IMR-90 (cell line): ENCODE measurements around the gene PDE4B. TPM values are rescaled to one million over a fixed set of nuclear protein-coding genes. Genes with fewer than 3 reads are reported as not detected.

Experiments used
- ATAC-seq: fragments of 200-7000 bp; cut with Tn5 transposase; 2 replicates; pipeline ENCODE4 v1.9.1; 2020; ENCODE audit warnings: low read depth, mild to moderate bottlenecking, moderate library complexity
- BruUV-seq: library from RNA; stranded (reverse); fragments of 400-500 nt; replicated peaks from 2 replicates; lab custom pipeline; 2021; lab: Mats Ljungman, UMichigan
- CTCF ChIA-PET: fragments of 300-600 bp; formaldehyde crosslinking; extraction: SDS; loops from one replicate; lab custom pipeline; 2021; ENCODE audit warnings: antibody characterized with exemption; lab: Yijun Ruan, JAX
- POLR2A ChIA-PET: fragments of 300-600 bp; sonication (Branson Sonifier 250); formaldehyde crosslinking; loops from one replicate; lab custom pipeline; 2022; ENCODE audit warnings: antibody characterized with exemption; ENCODE audit not compliant: unreplicated experiment; lab: Charles Lee
- DNase-seq: peaks from one replicate; pipeline ENCODE4 v3.0.0; 2013
- H2AFZ ChIP-seq: replicated peaks from 2 replicates; pipeline ENCODE3; 2013; ENCODE audit warnings: low read length, mild to moderate bottlenecking; ENCODE audit not compliant: poor library complexity
- H2AK5ac ChIP-seq: 2 replicates; pipeline ENCODE4 v1.6.1; 2013; ENCODE audit warnings: low read depth, low read length, inconsistent platforms
- H2AK9ac ChIP-seq: replicated peaks from 2 replicates; pipeline ENCODE3; 2013; ENCODE audit warnings: mild to moderate bottlenecking, low read depth, low read length, moderate library complexity; ENCODE audit not compliant: poor library complexity
- H2BK120ac ChIP-seq: 2 replicates; pipeline ENCODE4 v1.6.1; 2013; ENCODE audit warnings: low read depth, low read length, inconsistent platforms
- H2BK15ac ChIP-seq: 3 replicates; pipeline ENCODE4 v1.6.1; 2013; ENCODE audit warnings: low read depth, low read length, inconsistent platforms
- H2BK20ac ChIP-seq: 2 replicates; pipeline ENCODE4 v1.6.1; 2013; ENCODE audit warnings: low read depth, mild to moderate bottlenecking, inconsistent platforms, low read length, moderate library complexity
- H2BK5ac ChIP-seq: 2 replicates; pipeline ENCODE4 v1.6.1; 2013; ENCODE audit warnings: mild to moderate bottlenecking, low read depth, low read length, inconsistent platforms; ENCODE audit not compliant: poor library complexity, severe bottlenecking
- H3K14ac ChIP-seq: replicated peaks from 2 replicates; pipeline ENCODE4 v1.6.1; 2013; ENCODE audit warnings: low read depth, low read length, inconsistent platforms
- H3K18ac ChIP-seq: 2 replicates; pipeline ENCODE4 v1.6.1; 2013; ENCODE audit warnings: low read depth, low read length, control low read depth
- H3K23ac ChIP-seq: 2 replicates; pipeline ENCODE4 v1.6.1; 2013; ENCODE audit warnings: low read depth, low read length, inconsistent platforms
- H3K27ac ChIP-seq: 2 replicates; pipeline ENCODE4 v1.5.1; 2013; ENCODE audit warnings: mild to moderate bottlenecking, control low read depth, low read length; ENCODE audit not compliant: insufficient read depth
- H3K27me3 ChIP-seq: 2 replicates; pipeline ENCODE4 v1.6.1; 2013; ENCODE audit warnings: low read length; ENCODE audit not compliant: control insufficient read depth, insufficient read depth
- H3K36me3 ChIP-seq: 2 replicates; pipeline ENCODE4 v1.6.1; 2013; ENCODE audit warnings: low read length, mixed read lengths; ENCODE audit not compliant: control insufficient read depth, insufficient read depth
- H3K4ac ChIP-seq: 2 replicates; pipeline ENCODE4 v1.6.1; 2013; ENCODE audit warnings: low read depth, low read length, inconsistent platforms
- H3K4me1 ChIP-seq: 2 replicates; pipeline ENCODE4 v1.6.1; 2013; ENCODE audit warnings: low read length, mixed read lengths; ENCODE audit not compliant: control insufficient read depth, insufficient read depth
- H3K4me2 ChIP-seq: 2 replicates; pipeline ENCODE4 v1.6.1; 2013; ENCODE audit warnings: low read depth, mild to moderate bottlenecking, control low read depth, low read length, moderate library complexity
- H3K4me3 ChIP-seq: 2 replicates; pipeline ENCODE4 v1.5.1; 2013; ENCODE audit warnings: low read depth, mild to moderate bottlenecking, control low read depth, low read length, moderate library complexity; ENCODE audit not compliant: insufficient read depth
- H3K56ac ChIP-seq: 2 replicates; pipeline ENCODE4 v1.6.1; 2013; ENCODE audit warnings: low read length, inconsistent platforms; ENCODE audit not compliant: insufficient read depth; ENCODE audit errors: extremely low read depth
- H3K79me1 ChIP-seq, 2 experiments: 2 replicates each; pipeline ENCODE4 v1.6.1; 2013; ENCODE audit warnings: low read length in 2 of 2, inconsistent platforms in 1 of 2, low read depth in 1 of 2
- H3K9ac ChIP-seq: 2 replicates; pipeline ENCODE4 v1.6.1; 2013; ENCODE audit warnings: low read depth, low read length, control low read depth
- H3K9me1 ChIP-seq: 2 replicates; pipeline ENCODE4 v1.6.1; 2013; ENCODE audit warnings: low read length, inconsistent platforms; ENCODE audit not compliant: insufficient read depth
- H3K9me3 ChIP-seq: 2 replicates; pipeline ENCODE4 v1.6.1; 2013; ENCODE audit warnings: low read length; ENCODE audit not compliant: control insufficient read depth, insufficient read depth
- H4K20me1 ChIP-seq: 2 replicates; pipeline ENCODE4 v1.6.1; 2013; ENCODE audit warnings: low read length, inconsistent platforms; ENCODE audit not compliant: insufficient read depth
- H4K5ac ChIP-seq: 2 replicates; pipeline ENCODE4 v1.6.1; 2013; ENCODE audit warnings: mild to moderate bottlenecking, low read depth, low read length, control low read depth
- H4K8ac ChIP-seq, 2 experiments: 2 replicates each; pipeline ENCODE4 v1.6.1; 2013; ENCODE audit warnings: low read depth in 2 of 2, low read length in 2 of 2, control low read depth in 1 of 2, inconsistent platforms in 1 of 2
- H4K91ac ChIP-seq: 2 replicates; pipeline ENCODE4 v1.6.1; 2013; ENCODE audit warnings: low read depth, low read length, inconsistent platforms; ENCODE audit not compliant: insufficient read depth
- CEBPB ChIP-seq: IDR thresholded peaks from 2 replicates; pipeline ENCODE4 v1.6.1; 2012; ENCODE audit warnings: low read depth, low read length, improper control_type of control experiment
- MAZ ChIP-seq: IDR thresholded peaks from 2 replicates; pipeline ENCODE4 v1.6.1; 2012; ENCODE audit warnings: low read depth, mild to moderate bottlenecking, low read length, improper control_type of control experiment, moderate library complexity, borderline replicate concordance
- POLR2A ChIP-seq: IDR thresholded peaks from 2 replicates; pipeline ENCODE4 v1.6.1; 2012; ENCODE audit warnings: mild to moderate bottlenecking, low read depth, low read length
- dilution Hi-C: fragments of 300-500 bp; cut with HindIII; formaldehyde crosslinking; loops from one replicate; pipeline ENCODE4 v1.14.3; 2018; ENCODE audit warnings: low sequenced_read_pairs; ENCODE audit not compliant: unreplicated experiment
- in situ Hi-C: fragments of 300-500 bp; cut with MboI; formaldehyde crosslinking; loops from 3 replicates; pipeline ENCODE4 v1.14.3; 2019; ENCODE audit warnings: low sequenced_read_pairs, inconsistent platforms, mixed read lengths
- intact Hi-C: fragments of 100-400 bp; cut with micrococcal nuclease; formaldehyde crosslinking; loops from 2 replicates; pipeline ENCODE4 v1.10.0; 2022
- polyA plus RNA-seq, 3 experiments: library from polyadenylated mRNA; depleted of rRNA; stranded (reverse); fragments of >200 nt; gene quantifications; 2 replicates each; pipeline ENCODE4 v1.2.3, GENCODE V29; 2012; ENCODE audit warnings: low replicate concordance in 1 of 3
- total RNA-seq: library from RNA; depleted of rRNA; stranded (reverse); fragments of >200 nt; gene quantifications from 2 replicates; pipeline ENCODE4 v1.2.3, GENCODE V29; 2012
- TF ChIP-seq, protein P1 (sequence below): fragments of 150-350 bp; IDR thresholded peaks from 2 replicates; pipeline ENCODE4 v1.6.1; 2016; ENCODE audit warnings: low read depth, mild to moderate bottlenecking, low read length, moderate library complexity, borderline replicate concordance

The PDE4B gene
- total and polyA plus RNA-seq, 2 of the 4 experiments (the other 2 are of a cell fraction) = 5.8 to 21.3 TPM

DNA sequence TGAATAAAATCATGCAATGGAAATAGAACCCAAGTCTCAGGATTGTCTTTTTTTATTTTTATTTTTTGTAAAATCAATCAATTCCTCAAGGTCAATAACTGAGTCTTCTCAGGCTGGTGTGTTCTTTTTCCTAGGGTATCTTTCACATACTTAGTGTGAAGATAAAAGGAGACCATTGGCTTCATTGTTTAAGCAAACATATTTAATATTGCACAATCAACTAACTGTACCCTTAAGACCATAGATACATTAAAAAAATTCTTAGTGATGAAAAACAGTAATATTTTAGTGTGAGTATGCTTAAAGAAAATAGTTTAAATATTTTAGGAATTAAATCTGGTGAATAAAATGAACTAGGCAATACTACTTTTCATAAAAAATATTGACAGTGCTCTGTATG lies 31.4 kb downstream of the PDE4B start:
- no peak overlapping the region for H4K91ac ChIP-seq
- H2AFZ ChIP-seq = no peak overlapping the region
- no peak overlapping the region for H3K9ac ChIP-seq
- ChIA-PET CTCF (no interaction called here), POLR2A (no interaction called here)
- no peak overlapping the region for H4K8ac ChIP-seq
- no peak overlapping the region for H3K14ac ChIP-seq
- intact Hi-C loops (loop anchor here (10.0 kb wide), 1 partner anchor 621 kb away; no protein-coding TSS in a partner anchor), dilution Hi-C loops (no loop called here), in situ Hi-C loops (loop anchor here (25.0 kb wide), 1 partner anchor 1113 kb away; no protein-coding TSS in a partner anchor)
- ATAC-seq (no peak), DNase-seq (no peak)
- no peak overlapping the region for H3K23ac ChIP-seq
- no peak overlapping the region for H2BK15ac ChIP-seq
- no peak overlapping the region for H3K4me2 ChIP-seq
- no TSS peak for BruUV-seq
- H2AK9ac ChIP-seq = no peak overlapping the region
- H3K4me3 ChIP-seq = no peak overlapping the region
- no peaks in the 10 kb centered on the region for H4K20me1 ChIP-seq
- H3K27ac ChIP-seq = no peak overlapping the region
- no peak overlapping the region for H4K5ac ChIP-seq
- no peak overlapping the region for H2BK20ac ChIP-seq
- H2AK5ac ChIP-seq = no peak overlapping the region
- H3K36me3 ChIP-seq = no peaks in the 10 kb centered on the region
- TF ChIP-seq POLR2A (no peak), MAZ (no peak), CEBPB (peak; percentile 90)
- TF ChIP-seq, protein P1, sequence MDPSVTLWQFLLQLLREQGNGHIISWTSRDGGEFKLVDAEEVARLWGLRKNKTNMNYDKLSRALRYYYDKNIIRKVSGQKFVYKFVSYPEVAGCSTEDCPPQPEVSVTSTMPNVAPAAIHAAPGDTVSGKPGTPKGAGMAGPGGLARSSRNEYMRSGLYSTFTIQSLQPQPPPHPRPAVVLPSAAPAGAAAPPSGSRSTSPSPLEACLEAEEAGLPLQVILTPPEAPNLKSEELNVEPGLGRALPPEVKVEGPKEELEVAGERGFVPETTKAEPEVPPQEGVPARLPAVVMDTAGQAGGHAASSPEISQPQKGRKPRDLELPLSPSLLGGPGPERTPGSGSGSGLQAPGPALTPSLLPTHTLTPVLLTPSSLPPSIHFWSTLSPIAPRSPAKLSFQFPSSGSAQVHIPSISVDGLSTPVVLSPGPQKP = no peak
- H2BK120ac ChIP-seq = no peak overlapping the region
- H3K4ac ChIP-seq = no peak overlapping the region
- no peaks in the 10 kb centered on the region; a peak in 1 of 4 replicates for H3K79me1 ChIP-seq
- no peak overlapping the region for H3K56ac ChIP-seq
- H3K9me1 ChIP-seq = peaks cover 2% of the 10 kb centered on the region; the same call in 1 of the 2 replicates
- H3K18ac ChIP-seq = no peak overlapping the region
- no peaks in the 10 kb centered on the region for H3K27me3 ChIP-seq
- no peaks in the 10 kb centered on the region for H3K9me3 ChIP-seq
- peaks cover 7% of the 10 kb centered on the region for H3K4me1 ChIP-seq
- H2BK5ac ChIP-seq = no peak overlapping the region
